Measurements from ENCODE around the gene ABCC6.
"Not testable (repeated sequence)": the region's sequence is repeated elsewhere in the genome, so short reads cannot be mapped to it uniquely, and the experiment has no call there.

- not testable (repeated sequence) for TF ChIP-seq POLR2AphosphoS5 (IDR thresholded peaks at IDR 0.05; ENCODE audit: low read depth, low read length); REST (IDR thresholded peaks at IDR 0.05; ENCODE audit: insufficient read depth in 1 of 2, low read depth in 2 of 2, low read length in 1 of 2); CTCF (IDR thresholded peaks at IDR 0.05)
These were observed 23.9 kb downstream of the ABCC6 start for GRCh38 chr16:16199428-16199827.
